ENCODE results near the gene A3GALT2. TPM values are rescaled to one million over a fixed set of nuclear protein-coding genes. Genes with fewer than 3 reads are reported as not detected.

Gene A3GALT2
- total RNA-seq, 1 experiment from 2014 or later = not detected

DNA sequence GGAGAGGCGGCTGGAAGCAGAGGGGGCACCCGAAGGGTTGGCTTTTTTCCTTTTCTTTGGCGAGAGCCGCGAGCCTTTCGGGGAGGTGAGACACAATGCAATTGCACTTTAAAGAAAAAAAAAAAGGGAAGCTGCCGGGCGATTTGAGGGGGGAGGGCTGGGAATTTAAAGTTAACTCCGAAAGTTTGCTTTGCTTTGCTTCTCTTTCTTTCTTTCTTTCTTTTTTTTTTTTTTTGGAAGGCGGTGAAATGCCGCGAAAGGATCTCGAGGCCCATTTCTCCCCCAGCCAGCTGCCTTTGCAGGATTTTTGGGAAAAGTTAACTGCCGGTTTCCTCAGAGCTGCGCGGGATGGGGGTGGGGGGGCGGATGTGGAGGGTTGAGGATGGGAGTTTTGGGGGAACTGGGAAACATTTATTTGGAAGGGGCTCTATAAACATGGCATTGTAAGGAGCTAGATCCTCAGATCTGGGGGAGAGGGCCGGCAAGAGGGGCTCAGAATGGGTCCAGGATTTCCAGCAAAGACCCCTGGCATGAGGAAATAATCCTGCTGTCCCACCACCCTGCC, 63.6 kb downstream of the A3GALT2 start:
- Histone ChIP-seq H3T11ph (ENCODE audit: low read length) (no peak overlapping the region), H2BK5ac (ENCODE audit: insufficient read length, low read length) (no peak overlapping the region), H3K9me3 (ENCODE audit: control insufficient read depth, low read depth, low read length) (no peaks in the 10 kb centered on the region), H2AK5ac (ENCODE audit: insufficient read length, low read length) (no peak overlapping the region), H3K9ac (ENCODE audit: extremely low read depth, insufficient read length, low read length) (peak overlapping the region; percentile 78), H4K20me1 (ENCODE audit: control insufficient read depth, insufficient read depth, insufficient read length) (no peaks in the 10 kb centered on the region), H2BK12ac (ENCODE audit: insufficient read length, low read depth, low read length) (no peak overlapping the region), H3K18ac (ENCODE audit: insufficient read length, low read depth, low read length) (peak overlapping the region; percentile 78), H2BK15ac (ENCODE audit: low read depth, low read length) (no peak overlapping the region), H3K14ac (ENCODE audit: insufficient read depth, low read length) (peak overlapping the region; percentile 72), H3K23ac (ENCODE audit: insufficient read length, low read depth, low read length) (no peak overlapping the region), H4K91ac (ENCODE audit: insufficient read length, low read depth, low read length) (no peak overlapping the region), H4K5ac (ENCODE audit: insufficient read length, low read depth, low read length) (no peak overlapping the region), H3K79me2 (ENCODE audit: insufficient read depth, low read length) (peaks cover 4% of the 10 kb centered on the region; the same call in 1 of the 2 replicates), H2AFZ (ENCODE audit: low read length) (no peak overlapping the region), H3K27ac (ENCODE audit: insufficient read length, low read depth, low read length) (no peak overlapping the region), H2BK20ac (ENCODE audit: low read depth, low read length, poor library complexity, severe bottlenecking) (no peak overlapping the region), H3K4ac (ENCODE audit: low read depth, low read length) (no peak overlapping the region; the same call in 1 of the 2 replicates), H4K8ac (replicated peaks; ENCODE audit: insufficient read length, low read depth, low read length) (no peak overlapping the region), H3K4me1 (ENCODE audit: insufficient read depth, low read length) (peaks cover 6% of the 10 kb centered on the region; the same call in 1 of the 2 replicates), H3K27me3 (ENCODE audit: insufficient read depth, low read length) (no peaks in the 10 kb centered on the region), H2BK120ac (ENCODE audit: low read depth, low read length, poor library complexity, severe bottlenecking) (no peak overlapping the region), H3K23me2 (ENCODE audit: insufficient read length, low read depth, low read length, poor library complexity, severe bottlenecking) (peaks cover 14% of the 10 kb centered on the region), H3K79me1 (ENCODE audit: insufficient read depth, low read depth, low read length, poor library complexity, severe bottlenecking) (peaks cover 4% of the 10 kb centered on the region), H3K56ac (ENCODE audit: insufficient read length, low read depth, low read length) (no peak overlapping the region), H3K4me2 (ENCODE audit: insufficient read depth, insufficient read length, low read length) (peak overlapping the region; percentile 72)
- Mint-ChIP-seq H3K9me3 (no peaks in the 10 kb centered on the region), H3K4me3 (peak overlapping the region; percentile 92 to 99), H3K27ac (peak overlapping the region; percentile 74 to 99 (median 95); a peak in 6 of 7 replicates), H3K27me3 (ENCODE audit: low read depth) (peaks cover 21% of the 10 kb centered on the region), H3K4me1 (peaks cover 37% of the 10 kb centered on the region in 2 experiments), H3K36me3 (ENCODE audit: insufficient read depth in 1 of 3, low read depth in 3 of 3) (peaks cover 1 to 13% (median 5%) of the 10 kb centered on the region in 3 experiments; a peak in 2 of 7 replicates)
- TF ChIP-seq, protein P1, sequence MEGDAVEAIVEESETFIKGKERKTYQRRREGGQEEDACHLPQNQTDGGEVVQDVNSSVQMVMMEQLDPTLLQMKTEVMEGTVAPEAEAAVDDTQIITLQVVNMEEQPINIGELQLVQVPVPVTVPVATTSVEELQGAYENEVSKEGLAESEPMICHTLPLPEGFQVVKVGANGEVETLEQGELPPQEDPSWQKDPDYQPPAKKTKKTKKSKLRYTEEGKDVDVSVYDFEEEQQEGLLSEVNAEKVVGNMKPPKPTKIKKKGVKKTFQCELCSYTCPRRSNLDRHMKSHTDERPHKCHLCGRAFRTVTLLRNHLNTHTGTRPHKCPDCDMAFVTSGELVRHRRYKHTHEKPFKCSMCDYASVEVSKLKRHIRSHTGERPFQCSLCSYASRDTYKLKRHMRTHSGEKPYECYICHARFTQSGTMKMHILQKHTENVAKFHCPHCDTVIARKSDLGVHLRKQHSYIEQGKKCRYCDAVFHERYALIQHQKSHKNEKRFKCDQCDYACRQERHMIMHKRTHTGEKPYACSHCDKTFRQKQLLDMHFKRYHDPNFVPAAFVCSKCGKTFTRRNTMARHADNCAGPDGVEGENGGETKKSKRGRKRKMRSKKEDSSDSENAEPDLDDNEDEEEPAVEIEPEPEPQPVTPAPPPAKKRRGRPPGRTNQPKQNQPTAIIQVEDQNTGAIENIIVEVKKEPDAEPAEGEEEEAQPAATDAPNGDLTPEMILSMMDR (conservative IDR thresholded peaks at IDR 0.05) = no peak
- DNase-seq = no peak
- no CpG with 5 or more reads among the region's 18 CpGs for WGBS (ENCODE audit: extremely low coverage, insufficient read length, low lambda C conversion rate)

Small RNA genes lying within 50 kb of the gene (microRNA-seq; reads per million reads assigned to microRNA genes)
- gene MIR3605 (ENCODE audit: borderline microRNAs expressed) = 1.0 reads per million

Other genes with a start within 250 kb of the A3GALT2 start
- gene AZIN2, start 239.9 kb downstream of the A3GALT2 start, total RNA-seq (2021) = 0.39 and 0.50 TPM in 2 replicates
- 6.9 and 7.3 TPM in 2 replicates for gene TRIM62, start 139.1 kb downstream of the A3GALT2 start, total RNA-seq (2021)
- gene ZNF362, start 64.6 kb downstream of the A3GALT2 start, total RNA-seq (2021) = 18.7 and 19.4 TPM in 2 replicates
- gene PHC2, start 110.0 kb upstream of the A3GALT2 start, total RNA-seq (2021) = 8.1 and 9.4 TPM in 2 replicates
- gene ZSCAN20, start 151.5 kb upstream of the A3GALT2 start, total RNA-seq (2021) = 3.8 and 3.9 TPM in 2 replicates

Data from H9 (cell line).